Choroid plexus epithelial cell (primary cell): ENCODE data around the gene SGCA.

Experiments
- DNase-seq: peaks from one replicate; pipeline ENCODE4 v3.0.0-alpha.2; 2010; ENCODE audit warnings: low read depth
- H3K4me3 ChIP-seq: 2 replicates; pipeline ENCODE4 v1.5.1; 2011; ENCODE audit warnings: low read depth, mild to moderate bottlenecking, control low read depth, low read length, moderate library complexity
- CTCF ChIP-seq: conservative IDR thresholded peaks from 2 replicates; pipeline ENCODE4 v1.5.1; 2011; ENCODE audit warnings: low read depth, mild to moderate bottlenecking, control low read depth, inconsistent platforms, low read length, moderate library complexity

Gene SGCA

GRCh38 chr17:50181144-50181543 is 15.3 kb downstream of the SGCA start:
- DNase-seq = no peak
- no peak overlapping the region for H3K4me3 ChIP-seq
- no peak for TF ChIP-seq CTCF

- no peak overlapping the region for H3K4me3 ChIP-seq
- TF ChIP-seq CTCF = peak; percentile 7
- peak; percentile 79 for DNase-seq
Measured at GRCh38 chr17:50181591-50182560, 16.1 kb downstream of the SGCA start.

- peak; percentile 27 for DNase-seq
- no peak for TF ChIP-seq CTCF
- no peak overlapping the region for H3K4me3 ChIP-seq
Measured at GRCh38 chr17:50182783-50183420, 17.1 kb downstream of the SGCA start.

- TF ChIP-seq CTCF = no peak
Measured at GRCh38 chr17:50183421-50183994, 17.7 kb downstream of the SGCA start.

GRCh38 chr17:50184064-50184463 is 18.3 kb downstream of the SGCA start:
- TF ChIP-seq CTCF = peak; percentile 41
- H3K4me3 ChIP-seq = no peak overlapping the region
- DNase-seq = peak; percentile 43

More at GRCh38 chr17:50183421-50183994, 17.7 kb downstream of the SGCA start:
- DNase-seq = peak; percentile 49
- H3K4me3 ChIP-seq = no peak overlapping the region

GRCh38 chr17:50184611-50185398 is 19.0 kb downstream of the SGCA start:
- TF ChIP-seq CTCF = no peak
- no peak overlapping the region for H3K4me3 ChIP-seq
- peak; percentile 66 for DNase-seq
